Stomach (tissue), 4 donors: ENCODE measurements around the gene PGM5.

Experiments
- EP300 ChIP-seq: sonication (generic); formaldehyde crosslinking; IDR thresholded peaks from one replicate; pipeline ENCODE4 v1.6.1; 2017; ENCODE audit warnings: antibody characterized with exemption
- POLR2A ChIP-seq, 4 donors: fragments of 450-650 bp; IDR thresholded peaks; one replicate each; pipeline ENCODE4 v1.6.1; 2016; ENCODE audit warnings: antibody characterized with exemption in 4 of 4, control low read depth in 2 of 4, mild to moderate bottlenecking in 1 of 4, moderate library complexity in 1 of 4
- POLR2AphosphoS5 ChIP-seq, 3 donors: sonication (generic); formaldehyde crosslinking; IDR thresholded peaks; one replicate each; pipeline ENCODE4 v1.6.1; 2016; ENCODE audit warnings: antibody characterized with exemption in 3 of 3
- TF ChIP-seq, protein P1 (sequence below), 7 experiments: fragments of 450-650 bp in 4 of 7; fragments of 200-600 bp in 3 of 7; sonication (generic) in 3 of 7; IDR thresholded peaks; one replicate each; pipeline ENCODE4 v1.5.1; 2016 to 2019; ENCODE audit warnings: antibody characterized with exemption in 7 of 7, control low read depth in 2 of 7, mild to moderate bottlenecking in 1 of 7

GRCh38 chr9:68545033-68545705 lies 188.8 kb downstream of the PGM5 start:
- TF ChIP-seq POLR2A (IDR thresholded peaks at IDR 0.05), result no peak
- TF ChIP-seq, protein P1, sequence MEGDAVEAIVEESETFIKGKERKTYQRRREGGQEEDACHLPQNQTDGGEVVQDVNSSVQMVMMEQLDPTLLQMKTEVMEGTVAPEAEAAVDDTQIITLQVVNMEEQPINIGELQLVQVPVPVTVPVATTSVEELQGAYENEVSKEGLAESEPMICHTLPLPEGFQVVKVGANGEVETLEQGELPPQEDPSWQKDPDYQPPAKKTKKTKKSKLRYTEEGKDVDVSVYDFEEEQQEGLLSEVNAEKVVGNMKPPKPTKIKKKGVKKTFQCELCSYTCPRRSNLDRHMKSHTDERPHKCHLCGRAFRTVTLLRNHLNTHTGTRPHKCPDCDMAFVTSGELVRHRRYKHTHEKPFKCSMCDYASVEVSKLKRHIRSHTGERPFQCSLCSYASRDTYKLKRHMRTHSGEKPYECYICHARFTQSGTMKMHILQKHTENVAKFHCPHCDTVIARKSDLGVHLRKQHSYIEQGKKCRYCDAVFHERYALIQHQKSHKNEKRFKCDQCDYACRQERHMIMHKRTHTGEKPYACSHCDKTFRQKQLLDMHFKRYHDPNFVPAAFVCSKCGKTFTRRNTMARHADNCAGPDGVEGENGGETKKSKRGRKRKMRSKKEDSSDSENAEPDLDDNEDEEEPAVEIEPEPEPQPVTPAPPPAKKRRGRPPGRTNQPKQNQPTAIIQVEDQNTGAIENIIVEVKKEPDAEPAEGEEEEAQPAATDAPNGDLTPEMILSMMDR (IDR thresholded peaks at IDR 0.05), result no peak
- no peak for TF ChIP-seq POLR2AphosphoS5 (IDR thresholded peaks at IDR 0.05)
- TF ChIP-seq EP300, result no peak
